Esophagus muscularis mucosa (tissue), 4 donors: ENCODE data around the gene HSD11B1L. TPM values are rescaled to one million over a fixed set of nuclear protein-coding genes. Genes with fewer than 3 reads are reported as not detected.

Source experiments
- DNase-seq: peaks from one replicate; pipeline ENCODE4 v3.0.0-alpha.2; 2017; ENCODE audit errors: extremely low spot score
- H3K27ac ChIP-seq, 4 donors: fragments of 200-600 bp; sonication (generic); replicated peaks in 1 of 4; 1 replicate in 3 of 4; 2 replicates in 1 of 4; pipeline ENCODE4 v1.5.1; 2016 to 2019; ENCODE audit warnings: mild to moderate bottlenecking in 1 of 4
- H3K27me3 ChIP-seq, 4 donors: fragments of 200-600 bp; sonication (generic); one replicate each; pipeline versions ENCODE4 v1.5.1 to v1.6.0; 2016 to 2019
- H3K36me3 ChIP-seq, 4 donors: fragments of 200-600 bp; sonication (generic); one replicate each; pipeline ENCODE4 v1.5.1; 2016 to 2019
- H3K4me1 ChIP-seq, 4 donors: fragments of 200-600 bp; sonication (generic); one replicate each; pipeline ENCODE4 v1.5.1; 2016 to 2019
- H3K4me3 ChIP-seq, 4 donors: fragments of 200-600 bp; sonication (generic); 1 replicate in 2 of 4; 2 replicates in 2 of 4; pipeline ENCODE4 v1.5.1; 2016 to 2019; ENCODE audit warnings: mild to moderate bottlenecking in 4 of 4, moderate library complexity in 1 of 4
- H3K9me3 ChIP-seq, 4 donors: fragments of 200-600 bp; sonication (generic); 1 replicate in 3 of 4; 2 replicates in 1 of 4; pipeline ENCODE4 v1.5.1; 2016 to 2019
- EP300 ChIP-seq: sonication (generic); formaldehyde crosslinking; IDR thresholded peaks from one replicate; pipeline ENCODE4 v1.6.1; 2017; ENCODE audit warnings: antibody characterized with exemption
- POLR2A ChIP-seq: fragments of 450-650 bp; IDR thresholded peaks from one replicate; pipeline ENCODE4 v1.6.1; 2017; ENCODE audit warnings: antibody characterized with exemption, moderate library complexity, mild to moderate bottlenecking, low read depth
- POLR2AphosphoS5 ChIP-seq, 2 donors: sonication (generic); formaldehyde crosslinking; IDR thresholded peaks; one replicate each; pipeline ENCODE4 v1.6.1; 2017; ENCODE audit warnings: antibody characterized with exemption in 2 of 2
- WGBS: methylation state at CpG from one replicate; pipeline ENCODE4 v1.1.5; 2018; 5-methylcytosine and 5-hydroxymethylcytosine counted together
- intact Hi-C: fragments of 100-400 bp; cut with DNase I; formaldehyde crosslinking; loops from one replicate; pipeline ENCODE4 v1.15.1; 2023
- total RNA-seq, 4 donors: library from RNA; depleted of rRNA; stranded (reverse); fragments of >200 nt; gene quantifications; one replicate each; pipeline versions ENCODE4 v1.1.0 to v1.2.1, GENCODE V29; 2016
- TF ChIP-seq, protein P1 (sequence below), 3 experiments: fragments of 200-600 bp in 2 of 3; fragments of 450-650 bp in 1 of 3; sonication (generic) in 2 of 3; IDR thresholded peaks; one replicate each; pipeline ENCODE4 v1.5.1; 2017 to 2019; ENCODE audit warnings: antibody characterized with exemption in 3 of 3, mild to moderate bottlenecking in 2 of 3, moderate library complexity in 1 of 3

HSD11B1L gene
- total RNA-seq, 4 donors from 2014 or later = 15.0 to 21.8 (median 17.8) TPM

DNA sequence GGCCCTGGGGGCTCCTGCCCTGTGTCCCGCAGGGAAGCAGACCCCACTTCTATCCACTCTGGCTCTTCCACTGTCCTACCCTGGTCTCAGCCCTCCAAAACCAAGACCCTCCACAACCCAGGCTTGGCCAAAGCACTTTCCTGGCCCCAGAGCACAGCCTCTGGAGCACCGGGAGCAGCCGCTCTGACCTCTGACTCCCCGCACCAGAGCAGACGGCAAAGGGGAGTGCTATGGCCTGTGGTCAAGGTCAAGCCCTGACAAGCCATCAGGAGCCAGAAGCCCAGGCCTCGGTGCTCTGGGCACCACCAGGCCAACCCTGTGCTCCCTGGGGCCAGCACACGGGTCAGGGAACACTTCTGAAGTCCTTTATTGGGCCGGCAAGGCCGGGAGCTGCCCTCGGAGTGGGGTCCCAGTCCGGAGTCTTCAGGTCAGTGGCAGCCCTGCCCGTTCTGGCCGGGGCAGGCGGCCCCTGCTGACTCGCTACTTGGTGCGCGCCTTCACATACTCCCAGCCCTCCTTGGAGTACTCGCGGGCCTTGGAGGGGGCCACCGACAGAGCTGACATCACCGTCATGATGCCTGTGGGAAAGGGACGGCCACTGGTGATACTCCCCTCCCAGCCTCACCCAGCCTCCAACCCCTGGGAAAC lies 2.6 kb upstream of the HSD11B1L start:
- H3K36me3 ChIP-seq = peaks cover 0 to 14% (median 11%) of the 10 kb centered on the region in 4 donors
- intact Hi-C loops = no loop called here
- no peak overlapping the region for H3K4me3 ChIP-seq
- H3K27ac ChIP-seq = no peak overlapping the region
- no peaks in the 10 kb centered on the region for H3K27me3 ChIP-seq
- no peak for TF ChIP-seq POLR2AphosphoS5 (IDR thresholded peaks at IDR 0.05)
- TF ChIP-seq EP300 = no peak
- TF ChIP-seq, protein P1, sequence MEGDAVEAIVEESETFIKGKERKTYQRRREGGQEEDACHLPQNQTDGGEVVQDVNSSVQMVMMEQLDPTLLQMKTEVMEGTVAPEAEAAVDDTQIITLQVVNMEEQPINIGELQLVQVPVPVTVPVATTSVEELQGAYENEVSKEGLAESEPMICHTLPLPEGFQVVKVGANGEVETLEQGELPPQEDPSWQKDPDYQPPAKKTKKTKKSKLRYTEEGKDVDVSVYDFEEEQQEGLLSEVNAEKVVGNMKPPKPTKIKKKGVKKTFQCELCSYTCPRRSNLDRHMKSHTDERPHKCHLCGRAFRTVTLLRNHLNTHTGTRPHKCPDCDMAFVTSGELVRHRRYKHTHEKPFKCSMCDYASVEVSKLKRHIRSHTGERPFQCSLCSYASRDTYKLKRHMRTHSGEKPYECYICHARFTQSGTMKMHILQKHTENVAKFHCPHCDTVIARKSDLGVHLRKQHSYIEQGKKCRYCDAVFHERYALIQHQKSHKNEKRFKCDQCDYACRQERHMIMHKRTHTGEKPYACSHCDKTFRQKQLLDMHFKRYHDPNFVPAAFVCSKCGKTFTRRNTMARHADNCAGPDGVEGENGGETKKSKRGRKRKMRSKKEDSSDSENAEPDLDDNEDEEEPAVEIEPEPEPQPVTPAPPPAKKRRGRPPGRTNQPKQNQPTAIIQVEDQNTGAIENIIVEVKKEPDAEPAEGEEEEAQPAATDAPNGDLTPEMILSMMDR (IDR thresholded peaks at IDR 0.05) = no peak
- TF ChIP-seq POLR2A = no peak
- DNase-seq = no peak
- no peaks in the 10 kb centered on the region for H3K9me3 ChIP-seq
- WGBS = 93% methylated on average over 5 of the region's 22 CpGs
- peaks cover 19 to 33% (median 27%) of the 10 kb centered on the region in 4 donors for H3K4me1 ChIP-seq

DNA sequence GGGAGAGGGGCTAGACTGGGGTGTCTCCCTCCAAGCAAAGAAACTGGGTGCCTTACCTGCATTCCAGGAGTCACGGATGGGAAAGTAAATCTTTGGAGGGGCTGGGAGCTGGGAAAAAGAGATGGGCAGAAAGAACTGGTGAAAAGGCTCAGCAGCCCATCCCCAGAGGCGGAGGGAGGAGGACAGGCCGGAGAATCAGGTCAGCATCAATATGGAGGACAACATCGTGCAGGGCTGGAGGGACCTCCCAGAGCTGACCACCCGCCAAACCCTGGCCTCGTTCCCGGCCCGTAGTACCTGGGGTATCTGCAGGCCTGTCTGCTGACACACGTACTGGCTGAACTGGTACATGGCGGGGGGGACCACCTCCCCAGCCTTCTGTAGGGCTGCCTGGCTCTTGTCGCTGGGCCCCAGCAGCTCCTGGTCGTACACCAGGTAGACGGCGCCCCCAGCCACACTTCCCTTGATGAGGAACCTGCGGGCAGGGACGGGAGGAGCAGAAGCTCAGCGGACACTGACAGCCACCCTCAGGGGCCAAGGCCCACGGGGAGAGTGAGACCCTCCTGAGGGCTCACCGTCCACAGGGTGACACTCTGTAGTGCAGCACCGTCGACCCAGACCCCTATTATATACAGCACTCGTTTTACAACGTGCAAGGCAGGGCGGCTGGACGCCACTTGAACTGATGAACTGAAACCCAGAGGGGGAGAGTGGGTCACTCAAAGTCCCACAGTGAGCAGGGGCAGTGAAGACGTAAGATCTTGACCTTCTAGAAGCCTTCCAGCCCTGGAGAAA lies 1.3 kb upstream of the HSD11B1L start:
- 28% methylated on average over 5 of the region's 26 CpGs for WGBS
- Histone ChIP-seq H3K27ac (peak overlapping the region; percentile 90 to 96 (median 93)), H3K27me3 (no peaks in the 10 kb centered on the region), H3K4me1 (peaks cover 19 to 33% (median 27%) of the 10 kb centered on the region in 4 donors), H3K36me3 (peaks cover 0 to 14% (median 11%) of the 10 kb centered on the region in 4 donors), H3K9me3 (no peaks in the 10 kb centered on the region), H3K4me3 (peak overlapping the region; percentile 82 to 98 (median 86))
- DNase-seq = no peak
- intact Hi-C loops = loop anchor here (5.0 kb wide), 1 partner anchor 57 kb away; the partner anchor contains the start of genes SAFB and SAFB2
- TF ChIP-seq, protein P1 (IDR thresholded peaks at IDR 0.05) = no peak
- TF ChIP-seq EP300 (no peak), POLR2AphosphoS5 (IDR thresholded peaks at IDR 0.05) (no peak), POLR2A (no peak)

DNA sequence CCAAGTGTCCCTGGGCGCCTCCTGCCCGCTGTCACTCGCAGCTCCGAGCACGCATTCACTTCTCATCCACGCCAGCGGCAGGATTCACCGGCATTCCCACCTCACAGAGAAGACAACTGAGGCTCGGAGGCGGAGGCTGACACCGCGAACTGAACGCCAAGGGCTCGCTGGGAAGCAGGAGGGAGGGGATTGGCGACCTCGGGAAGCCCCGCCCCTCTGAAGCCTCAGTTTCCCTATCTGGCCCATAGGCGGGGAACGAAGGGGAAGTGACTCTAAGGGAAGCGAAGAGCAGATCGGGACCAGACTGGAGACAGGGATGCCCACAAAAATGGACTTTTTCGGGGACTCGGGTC lies 767 bp upstream of the HSD11B1L start:
- no peaks in the 10 kb centered on the region for H3K9me3 ChIP-seq
- no peaks in the 10 kb centered on the region for H3K27me3 ChIP-seq
- H3K36me3 ChIP-seq = peaks cover 0 to 14% (median 11%) of the 10 kb centered on the region in 4 donors
- no peak for DNase-seq
- intact Hi-C loops = loop anchor here (5.0 kb wide), 1 partner anchor 58 kb away; the partner anchor contains the start of genes SAFB and SAFB2
- TF ChIP-seq, protein P1 (IDR thresholded peaks at IDR 0.05) = no peak
- TF ChIP-seq EP300 (no peak), POLR2AphosphoS5 (IDR thresholded peaks at IDR 0.05) (no peak), POLR2A (no peak)
- H3K4me3 ChIP-seq = peak overlapping the region; percentile 82 to 98 (median 86)
- H3K4me1 ChIP-seq = peaks cover 19 to 33% (median 27%) of the 10 kb centered on the region in 4 donors
- WGBS = 2% methylated on average over 12 of the region's 23 CpGs
- H3K27ac ChIP-seq = peak overlapping the region; percentile 90 to 96 (median 93)

DNA sequence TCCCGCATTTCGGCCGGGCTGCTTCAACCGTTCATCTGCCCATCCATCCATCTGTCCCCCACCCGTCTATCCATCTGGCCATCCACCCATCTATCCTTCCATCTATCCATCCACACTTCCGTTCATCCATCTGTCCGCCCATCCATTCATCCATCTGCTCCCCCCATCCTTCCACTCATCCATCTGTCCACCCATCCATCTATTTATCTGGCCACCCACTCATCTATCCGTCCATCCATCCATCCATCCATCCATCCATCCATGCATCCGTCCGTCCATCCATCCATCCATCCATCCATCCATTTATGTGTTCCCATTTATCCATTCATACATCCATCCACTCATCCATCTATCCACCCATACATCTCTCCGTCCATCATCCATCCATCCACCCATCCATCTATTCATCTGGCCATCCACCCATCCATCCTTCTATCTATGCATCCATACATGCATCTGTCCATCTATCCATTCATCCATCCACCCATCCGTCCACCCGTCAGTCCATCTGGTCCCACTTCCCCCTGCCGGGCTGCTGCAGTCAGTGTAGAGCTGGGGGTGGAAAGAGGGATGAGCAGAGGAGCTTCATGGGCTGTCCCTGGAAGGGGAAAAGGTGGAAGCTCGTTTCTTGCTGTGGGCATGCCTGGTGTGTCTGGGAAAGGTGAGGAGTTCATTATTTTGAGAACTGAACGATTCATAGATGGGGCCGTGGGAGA lies 722 bp downstream of the HSD11B1L start:
- peaks cover 17 to 38% (median 33%) of the 10 kb centered on the region in 4 donors for H3K4me1 ChIP-seq
- H3K27me3 ChIP-seq = no peaks in the 10 kb centered on the region
- H3K27ac ChIP-seq = peak overlapping the region; percentile 90 to 96 (median 93)
- TF ChIP-seq POLR2AphosphoS5 (IDR thresholded peaks at IDR 0.05) (no peak), POLR2A (no peak), EP300 (no peak)
- TF ChIP-seq, protein P1 (IDR thresholded peaks at IDR 0.05) = no peak
- DNase-seq = no peak
- intact Hi-C loops = loop anchor here (5.0 kb wide), 1 partner anchor 59 kb away; the partner anchor contains the start of genes SAFB and SAFB2
- peaks cover 0 to 14% (median 11%) of the 10 kb centered on the region in 4 donors for H3K36me3 ChIP-seq
- 62% methylated on average over 17 of the region's 17 CpGs for WGBS
- H3K4me3 ChIP-seq = peak overlapping the region; percentile 82 to 98 (median 86)
- no peaks in the 10 kb centered on the region for H3K9me3 ChIP-seq
